GM18861 (cell line): ENCODE data around the gene ZYG11B.
"Not testable (repeated sequence)": the region's sequence is repeated elsewhere in the genome, so short reads cannot be mapped to it uniquely, and the experiment has no call there.

Experiments
- ATAC-seq: cut with Tn5 transposase; IDR thresholded peaks from one replicate; pipeline ENCODE4 v1.9.1; 2021; ENCODE audit not compliant: unreplicated experiment

Gene ZYG11B

DNA sequence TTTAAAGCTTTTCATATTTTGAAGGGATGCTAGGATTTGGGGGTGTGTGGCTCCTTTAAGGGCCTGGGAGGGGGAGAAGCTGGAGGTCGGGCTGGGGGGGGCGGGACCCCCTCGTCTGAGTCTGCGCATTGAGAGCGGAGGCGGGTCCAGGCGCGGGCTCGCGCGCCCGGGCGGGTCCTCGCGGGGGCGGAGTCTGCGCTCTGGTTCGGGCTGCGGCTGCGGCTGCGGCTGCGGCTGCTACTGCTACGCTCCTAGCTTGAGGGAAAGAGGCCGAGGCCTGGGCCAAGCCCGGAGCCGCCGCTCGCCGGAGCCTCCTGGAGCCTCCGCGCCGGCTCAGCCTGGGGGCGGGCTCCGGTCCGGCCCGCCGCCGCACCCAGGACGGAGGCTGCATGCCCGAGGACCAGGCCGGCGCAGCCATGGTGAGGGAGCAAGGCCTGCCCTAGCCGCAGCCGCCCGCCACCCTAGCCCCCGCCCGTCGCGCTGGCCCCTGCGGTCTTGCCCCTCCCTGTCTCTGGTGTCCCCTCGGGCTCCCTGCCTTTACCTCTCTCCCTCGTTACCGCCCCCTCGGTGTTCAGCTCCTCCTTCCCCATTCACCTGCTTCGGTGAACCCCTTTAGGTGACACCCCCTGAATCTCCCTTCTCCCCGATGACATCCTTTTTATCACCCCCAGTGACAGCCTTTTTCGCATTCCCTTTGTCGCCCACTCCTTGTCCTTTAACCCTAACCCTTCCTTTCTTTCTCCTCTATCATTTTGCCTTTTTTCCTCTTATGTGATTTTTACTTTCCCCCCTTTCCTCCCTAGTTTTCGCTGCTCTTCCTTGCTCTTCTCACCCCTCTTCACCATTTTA lies at the start of gene ZYG11B:
TSS of gene ZYG11B (plus strand) at position 189 of the 849 bp plus-strand sequence. CDS start at position 390, 201 bp downstream.
- peak; percentile 86 for ATAC-seq

DNA sequence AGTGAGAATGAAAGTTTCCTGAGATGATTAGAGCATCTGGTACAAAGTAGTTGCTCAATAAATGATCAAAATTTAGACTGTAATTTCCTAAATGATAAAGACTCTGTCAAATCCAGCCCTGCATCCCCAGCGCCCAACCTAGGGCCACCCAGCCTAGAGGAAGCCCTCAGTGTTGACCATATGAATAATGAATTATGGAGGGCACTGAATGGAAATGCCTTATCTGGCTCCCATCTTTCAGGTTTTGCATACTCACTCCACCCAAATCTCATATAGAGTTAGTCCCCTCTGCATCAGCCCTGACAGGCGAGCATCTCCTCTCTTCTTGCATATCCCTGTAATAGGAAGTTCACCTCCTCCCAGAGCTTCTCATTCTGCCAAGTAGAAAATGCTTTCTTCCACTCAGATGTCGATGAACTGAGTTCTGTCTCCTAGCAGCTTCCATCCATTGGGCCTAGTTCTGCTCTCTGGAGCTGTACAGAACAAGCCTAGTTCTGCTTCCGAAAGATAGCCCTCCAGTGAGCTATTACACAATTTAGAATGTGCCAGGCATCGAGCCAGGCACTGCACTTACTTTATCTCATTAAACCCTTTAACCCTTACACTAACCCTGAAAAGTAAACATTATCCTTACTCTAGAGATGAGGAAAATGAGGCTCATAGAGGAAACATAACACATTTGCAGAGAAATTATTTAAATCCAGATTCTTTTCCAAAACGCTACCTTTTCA lies 49.0 kb upstream of the ZYG11B start:
- no peak for ATAC-seq

GRCh38 chr1:52679048-52679447 lies 47.2 kb upstream of the ZYG11B start:
- ATAC-seq = no peak

GRCh38 chr1:52679498-52679897 lies 46.8 kb upstream of the ZYG11B start:
- no peak for ATAC-seq

GRCh38 chr1:52680353-52680752 lies 45.9 kb upstream of the ZYG11B start:
- no peak for ATAC-seq

GRCh38 chr1:52681136-52681535 lies 45.1 kb upstream of the ZYG11B start:
- ATAC-seq = no peak

DNA sequence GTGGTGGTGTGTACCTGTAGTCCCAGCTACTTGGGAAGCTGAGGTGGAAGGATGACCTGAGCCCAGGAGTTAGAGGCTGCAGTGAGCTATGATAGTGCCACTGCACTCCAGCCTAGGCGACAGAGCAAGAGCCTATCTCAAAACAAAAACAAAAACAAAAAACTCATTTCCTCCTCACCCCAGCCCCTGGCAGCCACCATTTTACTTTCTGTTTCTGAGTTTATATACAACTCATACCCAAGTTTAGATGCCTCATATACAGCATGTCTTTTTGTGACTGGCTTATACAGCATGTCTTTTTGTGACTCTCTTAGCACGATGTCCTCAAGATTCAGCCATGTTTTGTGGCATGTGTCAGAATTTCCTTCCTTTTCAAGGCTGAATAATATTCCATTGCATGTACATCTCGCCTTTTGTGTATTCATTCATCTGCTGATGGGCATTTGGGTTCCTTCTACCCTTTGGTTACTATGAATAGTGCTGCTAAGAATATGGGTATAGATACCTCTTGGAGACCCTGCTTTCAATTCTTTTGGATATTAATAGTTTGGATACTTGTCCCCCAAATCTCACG lies 42.8 kb upstream of the ZYG11B start:
- no peak for ATAC-seq

DNA sequence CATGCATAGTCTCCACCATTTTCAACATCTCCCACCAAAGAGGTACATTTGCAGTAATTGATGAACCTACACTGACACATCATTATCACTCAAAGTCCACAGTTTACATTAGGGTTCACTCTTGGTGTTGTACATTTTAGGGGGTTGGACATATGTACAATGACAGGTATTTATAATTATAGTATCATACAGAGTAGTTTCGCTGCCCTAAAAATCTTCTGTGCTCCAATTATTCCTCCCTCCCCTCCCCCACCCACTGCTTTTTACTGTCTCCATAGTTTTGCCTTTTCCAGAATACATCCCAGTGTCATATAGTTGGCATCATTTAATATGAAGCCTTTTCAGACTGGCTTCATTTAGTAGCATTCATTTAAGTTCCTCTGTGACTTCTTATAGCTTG lies 41.7 kb upstream of the ZYG11B start:
- no peak for ATAC-seq

GRCh38 chr1:52686261-52686751 lies 39.9 kb upstream of the ZYG11B start:
- ATAC-seq = not testable (repeated sequence)

- no peak for ATAC-seq
These were observed 39.4 kb upstream of the ZYG11B start for GRCh38 chr1:52686830-52687229.

- no peak for ATAC-seq
These were observed 34.4 kb upstream of the ZYG11B start for GRCh38 chr1:52691821-52692220.

DNA sequence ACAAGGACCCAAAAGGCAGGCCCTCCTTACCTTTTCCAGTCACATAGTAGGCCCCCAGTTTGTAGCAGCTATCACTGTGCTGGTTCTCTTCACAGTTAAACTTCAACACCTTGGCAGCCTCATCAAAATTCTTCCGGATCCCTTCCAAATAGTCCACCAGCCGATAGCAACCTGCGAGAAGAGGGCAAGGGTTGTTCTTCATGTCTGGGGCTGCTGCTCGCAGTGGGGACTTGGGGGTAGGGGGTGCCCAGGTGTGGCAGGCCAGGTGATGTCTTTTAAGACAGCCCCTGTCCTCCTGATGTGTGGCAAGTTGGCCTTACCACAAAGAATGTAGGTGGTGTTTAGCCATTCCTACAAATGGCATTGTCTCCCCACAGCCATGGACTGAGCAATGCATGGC lies 33.6 kb upstream of the ZYG11B start:
- no peak for ATAC-seq

DNA sequence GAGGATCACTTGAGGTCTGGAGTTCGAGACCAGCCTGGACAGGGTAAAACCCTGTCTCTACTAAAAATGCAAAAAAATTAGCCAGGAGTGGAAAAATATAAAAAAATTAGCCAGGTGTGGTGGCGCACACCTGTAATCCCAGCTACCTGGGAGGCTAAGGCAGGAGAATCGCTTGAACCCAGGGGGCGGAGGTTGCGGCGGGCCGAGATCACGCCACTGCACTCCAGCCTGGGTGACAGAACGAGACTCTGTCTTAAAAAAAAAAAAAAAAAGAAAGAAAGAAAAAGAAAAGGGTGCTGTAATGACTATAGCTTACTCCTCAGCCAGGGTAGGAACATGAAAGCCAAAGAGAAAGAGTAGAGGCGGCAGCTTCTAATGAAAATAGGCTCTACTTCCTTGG lies 32.9 kb upstream of the ZYG11B start:
- not testable (repeated sequence) for ATAC-seq

DNA sequence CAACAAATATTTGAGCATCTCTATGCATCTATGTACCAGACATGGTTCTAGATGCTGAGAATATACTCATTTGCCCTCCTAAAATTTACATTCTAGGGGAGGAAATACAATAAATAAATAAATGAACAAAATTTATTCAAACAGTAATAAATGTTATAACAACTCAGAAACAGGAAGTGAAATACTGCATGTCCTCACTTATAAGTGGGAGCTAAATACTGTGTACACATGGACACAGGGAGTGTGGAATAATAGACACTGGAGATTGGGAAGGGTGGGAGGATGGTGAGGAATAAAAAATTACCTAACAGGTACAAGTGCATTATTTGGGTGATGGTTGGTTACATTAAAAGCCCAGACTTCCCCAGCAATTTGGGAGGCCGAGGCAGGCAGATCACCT lies 32.4 kb upstream of the ZYG11B start:
- ATAC-seq = no peak

GRCh38 chr1:52695627-52696026 lies 30.6 kb upstream of the ZYG11B start:
- ATAC-seq = no peak

- no peak for ATAC-seq
These were observed 28.2 kb upstream of the ZYG11B start, which contains the start of gene COA7 for GRCh38 chr1:52697795-52698674. COA7 (minus strand) TSS chr1:52698347; CDS start chr1:52698326, 21 bp downstream.

- peak; percentile 85 for ATAC-seq
These were observed 23.1 kb upstream of the ZYG11B start for GRCh38 chr1:52702886-52703787.

- ATAC-seq = no peak
These were observed 20.1 kb upstream of the ZYG11B start for GRCh38 chr1:52706136-52706670.
